Central memory CD8-positive, alpha-beta T cell (primary cell): ENCODE results near the gene DNAJC8.
A peak's percentile ranks its signal among the peaks of the same experiment; 100 is the strongest.

Source experiments
- ATAC-seq: fragments of 150-1000 bp; cut with Tn5 transposase; replicated peaks from 2 replicates; pipeline ENCODE4 v1.10.0; 2022; ENCODE audit warnings: mild to moderate bottlenecking, moderate FRiP score, moderate number of reproducible peaks; ENCODE audit not compliant: poor library complexity, severe bottlenecking; ENCODE audit errors: extremely low read depth
- DNase-seq, 2 donors: peaks; one replicate each; pipeline ENCODE4 v3.0.0; 2021; ENCODE audit warnings: low spot score in 2 of 2
- H3K27ac Mint-ChIP-seq: one replicate; pipeline ENCODE4 v1.8.0; 2022; ENCODE audit warnings: low read depth, mild to moderate bottlenecking, moderate library complexity, mixed read lengths
- H3K27me3 Mint-ChIP-seq: one replicate; pipeline ENCODE4 v1.8.0; 2022; ENCODE audit warnings: mixed read lengths
- H3K36me3 Mint-ChIP-seq: one replicate; pipeline ENCODE4 v1.8.0; 2022; ENCODE audit warnings: mild to moderate bottlenecking, moderate library complexity, mixed read lengths; ENCODE audit not compliant: insufficient read depth
- H3K4me1 Mint-ChIP-seq: one replicate; pipeline ENCODE4 v1.8.0; 2022; ENCODE audit warnings: mixed read lengths
- H3K4me3 Mint-ChIP-seq: one replicate; pipeline ENCODE4 v1.8.0; 2022; ENCODE audit warnings: mild to moderate bottlenecking, moderate library complexity, mixed read lengths
- H3K9me3 Mint-ChIP-seq: one replicate; pipeline ENCODE4 v1.8.0; 2022; ENCODE audit warnings: mixed read lengths

DNAJC8 gene

DNA sequence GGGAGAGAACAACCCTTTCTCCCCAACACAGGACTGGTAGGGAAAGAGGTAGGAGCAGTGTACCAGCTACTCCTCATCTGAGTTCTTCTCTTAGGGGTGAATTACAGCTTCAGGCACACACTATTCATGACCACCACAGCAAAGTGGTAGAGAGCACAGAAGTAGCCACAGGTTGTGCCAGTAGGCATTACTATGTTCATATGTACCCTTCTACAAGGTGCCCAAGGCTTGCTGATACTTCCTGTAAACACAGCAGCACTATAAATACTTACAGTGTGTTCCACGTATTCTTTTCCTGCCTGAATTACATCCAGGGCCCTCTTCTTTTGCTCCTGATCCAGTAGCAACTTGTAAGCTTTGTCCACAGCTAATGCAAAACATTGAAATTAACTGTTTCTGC lies 23.1 kb downstream of the DNAJC8 start:
- no peak overlapping the region for H3K27ac Mint-ChIP-seq
- H3K36me3 Mint-ChIP-seq, result peaks cover 40% of the 10 kb centered on the region
- H3K9me3 Mint-ChIP-seq, result no peaks in the 10 kb centered on the region
- peaks cover 11% of the 10 kb centered on the region for H3K4me1 Mint-ChIP-seq
- no peak overlapping the region for H3K4me3 Mint-ChIP-seq
- ATAC-seq (no peak), DNase-seq (no peak)
- no peaks in the 10 kb centered on the region for H3K27me3 Mint-ChIP-seq

DNA sequence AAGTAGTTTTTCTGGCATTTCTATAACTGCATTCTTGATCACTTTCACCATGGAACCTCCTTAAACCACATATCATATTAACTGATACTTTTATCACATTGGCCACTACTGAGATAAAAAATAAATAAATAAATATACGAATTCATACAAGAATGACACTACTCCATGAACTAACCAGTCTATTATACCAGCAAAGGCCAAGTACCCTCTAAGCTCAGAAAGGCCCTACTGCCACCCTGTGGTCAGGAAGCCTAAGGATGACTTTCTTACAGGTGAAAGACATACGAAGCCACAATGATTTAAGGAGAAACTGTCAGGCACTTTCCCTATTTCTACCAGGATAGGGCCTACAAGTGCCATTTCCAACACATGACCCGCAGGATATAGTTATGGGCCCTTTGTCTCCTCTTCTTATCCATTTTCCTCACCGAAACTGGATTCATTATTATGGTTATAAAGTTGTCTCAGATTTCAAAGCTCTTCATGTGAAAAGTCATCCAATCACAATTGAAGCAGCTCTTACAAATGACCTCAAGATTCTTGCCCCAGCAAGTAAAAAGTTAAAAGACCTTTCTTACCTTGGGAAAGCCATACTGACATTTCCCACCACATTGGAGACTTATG lies 23.9 kb downstream of the DNAJC8 start:
- H3K27me3 Mint-ChIP-seq, result no peaks in the 10 kb centered on the region
- no peak overlapping the region for H3K4me3 Mint-ChIP-seq
- peaks cover 11% of the 10 kb centered on the region for H3K4me1 Mint-ChIP-seq
- DNase-seq (peak; percentile 36 to 56), ATAC-seq (peak; percentile 46)
- H3K27ac Mint-ChIP-seq, result peak overlapping the region; percentile 19
- no peaks in the 10 kb centered on the region for H3K9me3 Mint-ChIP-seq
- H3K36me3 Mint-ChIP-seq, result peaks cover 39% of the 10 kb centered on the region

DNA sequence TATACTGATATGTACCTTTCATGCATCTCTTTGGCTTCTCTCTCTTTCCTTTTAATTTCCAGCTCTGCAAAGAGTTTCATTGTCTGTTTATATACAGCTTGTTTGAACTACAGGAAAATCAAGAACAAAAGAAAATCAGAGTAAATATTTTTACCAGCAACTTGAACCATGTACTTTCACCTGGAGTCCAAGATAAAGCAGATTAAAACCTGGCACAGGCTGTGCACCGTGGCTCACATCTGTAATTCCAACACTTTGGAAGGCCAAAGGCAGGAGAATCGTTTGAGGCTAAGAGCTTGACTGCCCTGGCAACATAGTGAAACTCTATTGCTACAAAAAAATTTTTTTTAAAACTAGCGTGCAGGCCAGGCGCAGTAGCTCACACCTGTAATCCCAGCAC lies 27.6 kb downstream of the DNAJC8 start:
- Mint-ChIP-seq H3K27me3 (no peaks in the 10 kb centered on the region), H3K36me3 (peaks cover 42% of the 10 kb centered on the region)

DNA sequence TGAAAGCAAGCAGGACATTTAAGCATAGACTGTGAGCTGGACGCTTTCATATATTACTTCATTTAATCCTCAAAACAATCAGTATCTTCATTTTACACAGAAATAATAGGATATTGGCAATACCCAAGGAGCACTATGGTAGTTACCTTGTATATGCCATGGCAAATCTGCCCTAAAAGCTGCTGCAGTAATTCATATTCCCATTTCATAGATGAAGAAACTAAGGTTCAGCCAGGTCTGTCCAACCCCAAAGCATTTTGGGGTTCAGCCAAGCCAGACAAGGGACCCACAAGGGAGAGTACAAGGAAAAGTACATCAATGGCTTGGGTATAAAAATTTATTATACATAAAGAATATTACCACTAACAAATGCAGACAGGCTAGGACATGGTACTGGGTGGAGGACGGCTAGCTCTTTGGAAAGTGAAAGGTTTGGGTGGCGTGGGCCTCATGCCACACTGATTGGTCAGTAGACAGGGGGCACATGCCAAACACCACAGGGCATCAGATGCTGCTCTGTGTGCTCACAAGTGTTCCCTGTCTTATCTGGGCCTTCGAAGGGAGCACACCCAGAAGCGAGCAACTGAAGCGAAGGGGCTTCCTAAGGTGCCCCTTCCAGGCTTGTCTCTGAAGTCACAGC lies 32.5 kb downstream of the DNAJC8 start:
- H3K27ac Mint-ChIP-seq, result peak overlapping the region; percentile 77
- H3K27me3 Mint-ChIP-seq, result no peaks in the 10 kb centered on the region
- peaks cover 45% of the 10 kb centered on the region for H3K36me3 Mint-ChIP-seq
- no peak for ATAC-seq
- no peak for DNase-seq
- peaks cover 5% of the 10 kb centered on the region for H3K9me3 Mint-ChIP-seq
- H3K4me3 Mint-ChIP-seq, result peak overlapping the region; percentile 67
- peaks cover 47% of the 10 kb centered on the region for H3K4me1 Mint-ChIP-seq

More for the DNA sequence above, 27.6 kb downstream of the DNAJC8 start:
- Mint-ChIP-seq H3K4me3 (no peak overlapping the region), H3K9me3 (no peaks in the 10 kb centered on the region), H3K4me1 (peaks cover 27% of the 10 kb centered on the region), H3K27ac (no peak overlapping the region)
- DNase-seq (no peak), ATAC-seq (no peak)

DNA sequence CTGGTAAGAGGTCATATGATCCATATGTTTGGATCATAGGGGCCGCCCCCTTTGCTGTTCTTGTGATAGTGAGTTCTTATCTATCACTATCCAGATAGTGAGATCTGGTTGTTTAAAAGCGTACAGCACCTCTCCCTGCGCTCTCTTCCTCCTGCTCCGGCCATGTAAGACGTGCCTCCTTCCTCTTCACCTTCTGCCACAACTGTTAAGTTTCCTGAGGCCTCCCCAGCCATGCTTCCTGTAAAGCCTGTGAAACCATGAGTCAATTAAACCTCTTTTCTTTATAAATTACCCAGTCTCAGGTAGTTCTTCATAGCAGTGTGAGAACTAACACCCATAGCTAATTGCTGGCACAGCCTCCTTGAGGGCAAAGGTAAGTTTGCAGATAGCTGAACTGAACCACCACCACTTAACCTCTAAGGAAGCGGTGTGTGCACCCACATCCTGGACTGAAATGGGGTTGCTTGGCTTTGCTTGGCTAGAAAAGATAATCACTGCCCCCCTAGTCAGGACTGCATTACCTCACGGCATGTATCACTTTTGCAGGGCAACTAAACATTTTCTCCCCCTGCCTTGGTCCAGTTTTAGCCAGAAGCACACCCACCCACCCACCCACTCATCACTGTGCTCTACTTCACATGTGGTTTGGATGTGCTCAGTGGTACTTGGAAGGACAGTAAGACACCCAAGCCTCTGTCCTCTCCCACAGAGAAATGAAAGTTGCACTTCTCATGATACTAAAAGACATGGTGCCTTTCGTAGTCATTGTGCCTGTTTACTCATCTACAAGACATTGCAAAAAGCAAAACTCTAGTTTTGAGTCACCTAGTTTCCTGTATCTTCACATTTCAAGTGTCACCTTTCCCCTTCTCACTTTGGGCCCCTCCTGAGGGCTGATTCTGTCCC lies 33.2 kb downstream of the DNAJC8 start:
- peaks cover 40% of the 10 kb centered on the region for H3K36me3 Mint-ChIP-seq
- peak; percentile 92 for ATAC-seq
- peak overlapping the region; percentile 67 for H3K4me3 Mint-ChIP-seq
- peak; percentile 54 to 80 for DNase-seq
- H3K4me1 Mint-ChIP-seq, result peaks cover 47% of the 10 kb centered on the region
- H3K27ac Mint-ChIP-seq, result peak overlapping the region; percentile 77
- peaks cover 5% of the 10 kb centered on the region for H3K9me3 Mint-ChIP-seq
- H3K27me3 Mint-ChIP-seq, result no peaks in the 10 kb centered on the region

DNA sequence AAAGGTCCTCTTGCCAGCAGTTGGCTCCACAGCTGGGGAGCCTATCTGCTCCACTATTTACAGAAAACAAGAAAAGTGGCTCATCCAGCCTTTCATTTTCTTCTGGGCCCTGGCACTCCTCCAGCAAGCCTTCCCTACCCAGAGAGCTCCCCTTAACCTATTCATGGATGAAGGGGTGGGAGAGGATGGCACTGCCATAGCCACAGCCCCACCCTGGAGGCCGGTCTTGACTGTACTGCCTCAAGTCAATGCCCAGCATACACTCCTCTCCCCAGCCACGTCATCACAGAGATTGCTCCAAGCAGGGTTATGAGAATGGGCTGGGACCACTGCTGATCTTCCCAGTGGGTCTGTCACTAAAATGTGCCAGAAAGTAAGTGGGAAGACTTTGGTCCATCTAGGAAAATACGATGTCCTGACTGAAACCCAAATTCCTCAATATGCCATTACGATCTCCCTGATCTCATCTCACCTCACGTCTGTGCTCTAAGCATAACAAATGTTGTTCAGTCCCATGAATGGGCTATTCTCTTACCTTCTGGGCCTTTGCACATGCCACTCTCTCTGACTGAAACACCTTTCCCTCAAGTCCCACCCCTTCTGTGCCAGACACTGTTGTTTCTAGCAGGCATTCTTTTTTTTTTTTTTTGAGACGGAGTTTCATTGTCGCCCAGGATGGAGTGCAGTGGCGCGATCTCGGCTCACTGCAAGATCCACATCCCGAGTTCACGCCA lies 35.0 kb downstream of the DNAJC8 start:
- H3K27ac Mint-ChIP-seq, result no peak overlapping the region
- DNase-seq, result no peak
- peaks cover 5% of the 10 kb centered on the region for H3K9me3 Mint-ChIP-seq
- ATAC-seq, result no peak
- H3K4me3 Mint-ChIP-seq, result no peak overlapping the region
- peaks cover 49% of the 10 kb centered on the region for H3K4me1 Mint-ChIP-seq
- no peaks in the 10 kb centered on the region for H3K27me3 Mint-ChIP-seq
- peaks cover 30% of the 10 kb centered on the region for H3K36me3 Mint-ChIP-seq

DNA sequence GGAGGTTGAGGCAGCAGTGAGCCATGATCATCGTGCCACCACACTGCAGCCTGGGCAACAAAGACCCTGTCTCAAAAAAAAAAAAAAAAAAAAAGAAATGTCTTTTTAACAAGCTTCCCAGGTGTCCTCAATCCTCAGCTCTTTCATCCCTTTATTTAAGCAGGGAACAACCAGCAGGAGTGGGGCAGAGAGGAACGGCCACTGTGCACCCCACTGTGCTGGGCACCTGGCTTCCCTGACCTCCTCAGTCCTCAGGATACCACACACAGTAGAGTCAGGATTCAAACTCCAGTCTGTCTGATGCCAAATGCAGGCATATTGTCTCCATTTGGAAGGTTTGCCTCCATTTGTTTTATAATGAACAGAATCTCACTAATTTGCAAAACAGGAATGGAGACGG lies 36.5 kb downstream of the DNAJC8 start:
- no peak overlapping the region for H3K27ac Mint-ChIP-seq

DNA sequence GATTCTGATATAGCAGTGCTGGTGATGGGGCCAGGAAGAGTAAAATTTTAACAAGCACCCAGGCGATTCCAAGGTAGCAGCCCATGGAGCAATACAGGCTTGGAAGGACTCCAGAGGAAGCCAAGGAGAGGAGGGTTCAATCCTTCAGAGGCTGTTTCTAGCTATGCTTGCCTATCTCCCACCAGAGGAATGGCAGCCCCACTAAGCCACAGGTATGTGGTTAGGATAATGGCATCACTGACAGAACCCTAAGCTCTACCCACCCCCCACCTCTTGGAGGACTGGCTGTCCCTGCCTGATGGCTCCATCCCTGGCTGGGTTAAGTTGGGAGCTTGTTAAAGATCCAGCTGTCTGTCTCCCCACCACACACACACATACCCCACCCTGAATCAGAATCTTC lies 37.0 kb downstream of the DNAJC8 start:
- Mint-ChIP-seq H3K9me3 (peaks cover 5% of the 10 kb centered on the region), H3K27me3 (no peaks in the 10 kb centered on the region), H3K4me3 (no peak overlapping the region), H3K4me1 (peaks cover 45% of the 10 kb centered on the region), H3K36me3 (peaks cover 27% of the 10 kb centered on the region), H3K27ac (no peak overlapping the region)
- DNase-seq (no peak), ATAC-seq (no peak)

More for the DNA sequence above, 36.5 kb downstream of the DNAJC8 start:
- no peak for ATAC-seq
- Mint-ChIP-seq H3K36me3 (peaks cover 28% of the 10 kb centered on the region), H3K27me3 (no peaks in the 10 kb centered on the region), H3K4me3 (peak overlapping the region; percentile 22), H3K4me1 (peaks cover 51% of the 10 kb centered on the region), H3K9me3 (peaks cover 5% of the 10 kb centered on the region)
- DNase-seq, result no peak

DNA sequence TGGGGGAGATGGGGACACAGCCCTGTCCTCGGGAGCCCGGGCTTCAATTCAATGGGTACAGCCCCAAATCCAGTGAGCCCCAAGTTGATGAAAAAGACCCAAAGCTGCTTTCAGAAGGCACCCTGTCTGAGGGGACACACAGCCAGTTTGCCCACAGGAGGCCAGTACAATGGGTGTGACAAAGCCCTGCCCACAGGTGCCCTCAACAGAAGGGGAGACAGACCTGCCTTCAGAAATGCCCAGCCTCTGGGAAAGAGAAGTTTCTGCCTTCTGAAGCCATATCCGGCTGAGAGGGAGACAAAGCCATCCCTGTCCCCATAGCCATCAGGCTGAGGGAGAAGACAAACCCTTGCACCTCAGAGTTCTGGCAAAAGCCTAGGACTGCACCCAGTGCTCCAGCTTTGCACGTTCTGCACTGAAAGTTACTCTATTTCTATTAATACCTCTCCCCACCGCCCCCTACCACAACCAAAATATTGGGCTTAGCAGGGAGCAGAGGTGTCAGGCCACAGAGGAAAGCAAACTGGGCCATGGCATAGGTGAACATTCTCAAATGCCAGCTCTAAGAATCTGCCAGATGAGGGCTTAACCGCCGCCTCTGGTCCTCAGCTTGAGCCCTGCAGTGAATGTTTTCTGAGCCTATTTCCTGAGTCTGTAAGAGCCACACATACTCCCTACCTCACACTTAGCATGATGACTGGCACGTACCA lies 38.3 kb downstream of the DNAJC8 start:
- ATAC-seq (no peak), DNase-seq (no peak)
- H3K27ac Mint-ChIP-seq, result no peak overlapping the region
- no peaks in the 10 kb centered on the region for H3K27me3 Mint-ChIP-seq
- peaks cover 34% of the 10 kb centered on the region for H3K4me1 Mint-ChIP-seq
- peaks cover 17% of the 10 kb centered on the region for H3K36me3 Mint-ChIP-seq
- H3K4me3 Mint-ChIP-seq, result no peak overlapping the region
- peaks cover 4% of the 10 kb centered on the region for H3K9me3 Mint-ChIP-seq

DNA sequence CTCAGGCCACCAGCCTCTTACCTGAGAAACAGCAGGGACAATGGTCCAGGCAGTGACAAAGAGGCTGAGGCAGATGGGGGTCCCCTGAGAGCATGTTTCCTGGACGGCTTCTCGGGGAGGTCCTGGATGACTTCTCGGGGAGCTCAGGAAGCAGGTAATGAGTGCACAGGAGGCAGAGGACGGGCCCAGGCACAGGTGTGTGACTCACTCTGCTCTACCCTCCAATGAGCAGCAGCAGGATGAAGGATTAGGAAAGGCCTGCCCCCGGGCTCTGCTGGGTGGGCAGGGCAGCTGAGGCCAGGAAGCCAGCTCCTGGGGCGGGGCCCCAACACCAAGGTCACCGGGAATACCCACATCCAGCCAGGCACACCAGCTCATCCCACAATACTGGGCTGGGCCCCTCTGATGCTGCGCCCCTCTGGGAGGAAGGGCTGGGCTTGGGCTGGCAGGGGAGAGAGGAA lies 39.1 kb downstream of the DNAJC8 start:
- Mint-ChIP-seq H3K4me3 (no peak overlapping the region), H3K36me3 (peaks cover 11% of the 10 kb centered on the region), H3K27me3 (no peaks in the 10 kb centered on the region), H3K4me1 (peaks cover 26% of the 10 kb centered on the region), H3K27ac (no peak overlapping the region), H3K9me3 (no peaks in the 10 kb centered on the region)
- ATAC-seq (no peak), DNase-seq (no peak)

DNA sequence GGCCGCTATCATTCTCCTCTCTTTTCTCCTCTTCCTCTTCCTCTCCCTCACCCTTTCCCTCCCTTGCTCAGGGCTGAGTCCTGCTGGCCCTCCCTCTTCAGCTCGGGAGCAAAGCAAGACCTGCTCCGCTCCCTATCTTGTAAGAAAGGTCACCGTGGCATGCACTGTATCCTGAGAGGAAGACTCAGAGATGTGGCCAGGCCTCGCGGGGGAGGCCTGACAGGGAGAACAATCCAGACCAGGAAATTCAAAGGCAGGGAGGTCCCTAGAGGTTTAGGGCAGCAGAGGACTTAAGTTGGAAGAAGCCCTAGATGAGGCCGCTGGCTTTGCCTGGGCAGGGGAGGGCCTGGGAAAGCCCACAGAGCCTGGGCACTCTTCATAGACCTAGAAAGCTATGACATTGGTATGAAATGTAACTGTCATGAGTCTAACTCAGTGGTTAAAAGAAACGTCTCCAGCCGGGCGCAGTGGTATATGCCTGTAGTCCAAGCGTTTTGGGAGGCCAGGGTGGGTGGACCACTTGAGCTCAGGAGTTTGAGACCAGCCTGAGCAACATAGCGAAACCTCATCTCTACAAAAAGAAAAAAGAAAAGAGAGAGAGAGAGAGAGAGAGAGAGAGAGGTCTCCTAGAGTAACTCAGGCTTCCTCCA lies 41.7 kb downstream of the DNAJC8 start:
- no peak overlapping the region for H3K27ac Mint-ChIP-seq
- DNase-seq, result no peak
- H3K27me3 Mint-ChIP-seq, result no peaks in the 10 kb centered on the region
- ATAC-seq, result no peak
- H3K4me1 Mint-ChIP-seq, result peaks cover 8% of the 10 kb centered on the region
- peaks cover 2% of the 10 kb centered on the region for H3K36me3 Mint-ChIP-seq
- no peaks in the 10 kb centered on the region for H3K9me3 Mint-ChIP-seq
- H3K4me3 Mint-ChIP-seq, result no peak overlapping the region
